Measurements from ENCODE around the gene FNBP1L.

- no peak for TF ChIP-seq CTCF (IDR thresholded peaks at IDR 0.05)
- TF ChIP-seq POLR2A (IDR thresholded peaks at IDR 0.05): no peak
These were observed 51.2 kb downstream of the FNBP1L start for GRCh38 chr1:93499075-93499474.

Data from right lobe of liver (tissue), 4 donors.